ENCODE data around the gene CXCR6.

DNA sequence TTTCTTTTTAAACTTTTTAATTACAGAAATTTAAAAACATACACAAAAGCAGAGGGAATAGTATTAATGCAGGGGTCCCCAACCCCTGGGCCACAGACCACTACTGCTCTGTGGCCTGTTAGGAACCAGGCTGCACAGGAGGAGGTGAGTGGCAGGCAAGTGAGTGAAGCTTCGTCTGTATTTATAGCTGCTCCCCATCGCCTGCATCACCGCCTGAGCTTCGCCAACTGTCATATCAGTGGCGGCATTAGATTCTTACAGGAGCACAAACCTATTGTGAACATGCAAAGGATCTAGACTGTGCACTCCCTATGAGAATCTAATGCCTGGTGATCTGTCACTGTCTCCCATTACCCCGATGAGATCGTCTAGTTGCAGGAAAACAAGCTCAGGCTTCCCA, 34.5 kb upstream of the CXCR6 start:
- TF ChIP-seq, protein P1, sequence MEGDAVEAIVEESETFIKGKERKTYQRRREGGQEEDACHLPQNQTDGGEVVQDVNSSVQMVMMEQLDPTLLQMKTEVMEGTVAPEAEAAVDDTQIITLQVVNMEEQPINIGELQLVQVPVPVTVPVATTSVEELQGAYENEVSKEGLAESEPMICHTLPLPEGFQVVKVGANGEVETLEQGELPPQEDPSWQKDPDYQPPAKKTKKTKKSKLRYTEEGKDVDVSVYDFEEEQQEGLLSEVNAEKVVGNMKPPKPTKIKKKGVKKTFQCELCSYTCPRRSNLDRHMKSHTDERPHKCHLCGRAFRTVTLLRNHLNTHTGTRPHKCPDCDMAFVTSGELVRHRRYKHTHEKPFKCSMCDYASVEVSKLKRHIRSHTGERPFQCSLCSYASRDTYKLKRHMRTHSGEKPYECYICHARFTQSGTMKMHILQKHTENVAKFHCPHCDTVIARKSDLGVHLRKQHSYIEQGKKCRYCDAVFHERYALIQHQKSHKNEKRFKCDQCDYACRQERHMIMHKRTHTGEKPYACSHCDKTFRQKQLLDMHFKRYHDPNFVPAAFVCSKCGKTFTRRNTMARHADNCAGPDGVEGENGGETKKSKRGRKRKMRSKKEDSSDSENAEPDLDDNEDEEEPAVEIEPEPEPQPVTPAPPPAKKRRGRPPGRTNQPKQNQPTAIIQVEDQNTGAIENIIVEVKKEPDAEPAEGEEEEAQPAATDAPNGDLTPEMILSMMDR (IDR thresholded peaks at IDR 0.05; ENCODE audit: low read depth, low read length, poor library complexity, severe bottlenecking), result no peak
- TF ChIP-seq EZH2phosphoT487 (IDR thresholded peaks at IDR 0.05; ENCODE audit: borderline replicate concordance, low read length), result no peak

All from DOHH2 (cell line).